VCaP (cell line): ENCODE results near the gene CST4.
"Not testable (repeated sequence)": the region's sequence is repeated elsewhere in the genome, so short reads cannot be mapped to it uniquely, and the experiment has no call there.

Experiments used
- H3K27ac ChIP-seq: fragments of 450-650 bp; 2 replicates; pipeline ENCODE4 v1.5.1; 2017
- CTCF ChIP-seq: fragments of 450-650 bp; conservative IDR thresholded peaks from 2 replicates; pipeline ENCODE4 v1.5.1; 2017; ENCODE audit warnings: mild to moderate bottlenecking, moderate library complexity

CST4 gene

GRCh38 chr20:23662276-23662870 lies 26.5 kb downstream of the CST4 start:
- H3K27ac ChIP-seq, result no peak overlapping the region
- TF ChIP-seq CTCF, result no peak

GRCh38 chr20:23661002-23661429 lies 27.8 kb downstream of the CST4 start:
- no peak for TF ChIP-seq CTCF
- no peak overlapping the region for H3K27ac ChIP-seq

GRCh38 chr20:23659989-23660837 lies 28.6 kb downstream of the CST4 start:
- H3K27ac ChIP-seq, result no peak overlapping the region
- TF ChIP-seq CTCF, result no peak

- not testable (repeated sequence) for H3K27ac ChIP-seq
These were observed 29.2 kb downstream of the CST4 start for GRCh38 chr20:23659610-23659988.

GRCh38 chr20:23658989-23659609 lies 29.7 kb downstream of the CST4 start:
- no peak overlapping the region for H3K27ac ChIP-seq
- no peak for TF ChIP-seq CTCF

GRCh38 chr20:23658336-23658735 lies 30.5 kb downstream of the CST4 start:
- no peak for TF ChIP-seq CTCF
- no peak overlapping the region for H3K27ac ChIP-seq

- no peak for TF ChIP-seq CTCF
- H3K27ac ChIP-seq, result no peak overlapping the region
These were observed 31.6 kb downstream of the CST4 start for GRCh38 chr20:23657202-23657601.
